WI38 (cell line): ENCODE data around the gene LEMD1.

Experiments
- H3K4me3 ChIP-seq: 2 replicates; pipeline ENCODE4 v1.5.1; 2011; ENCODE audit warnings: low read depth, mild to moderate bottlenecking, control low read depth, low read length
- CTCF ChIP-seq: IDR thresholded peaks from 2 replicates; pipeline ENCODE4 v1.5.1; 2012; ENCODE audit warnings: low read depth, mild to moderate bottlenecking, control low read depth, low read length

Gene LEMD1

GRCh38 chr1:205354259-205355074, 67.4 kb downstream of the LEMD1 start:
- no peak overlapping the region for H3K4me3 ChIP-seq
- peak; percentile 76 for TF ChIP-seq CTCF

GRCh38 chr1:205353612-205354011, 68.2 kb downstream of the LEMD1 start:
- TF ChIP-seq CTCF: no peak

GRCh38 chr1:205353191-205353590, 68.7 kb downstream of the LEMD1 start:
- no peak overlapping the region for H3K4me3 ChIP-seq
- TF ChIP-seq CTCF: no peak

More at GRCh38 chr1:205353612-205354011, 68.2 kb downstream of the LEMD1 start:
- H3K4me3 ChIP-seq: no peak overlapping the region

GRCh38 chr1:205351984-205352713, 69.7 kb downstream of the LEMD1 start:
- H3K4me3 ChIP-seq: no peak overlapping the region
- TF ChIP-seq CTCF: no peak

GRCh38 chr1:205350691-205351141, 71.1 kb downstream of the LEMD1 start:
- H3K4me3 ChIP-seq: no peak overlapping the region
- no peak for TF ChIP-seq CTCF

GRCh38 chr1:205350124-205350523, 71.7 kb downstream of the LEMD1 start:
- TF ChIP-seq CTCF: no peak
- H3K4me3 ChIP-seq: no peak overlapping the region
